K562 (cell line): ENCODE results near the gene MMP24. TPM values are rescaled to one million over a fixed set of nuclear protein-coding genes. Genes with fewer than 3 reads are reported as not detected.
A peak's percentile ranks its signal among the peaks of the same experiment; 100 is the strongest.

ENCODE experiments used
- ATF3 ChIP-seq, 2 experiments: fragments of 450-650 bp in 1 of 2; sonication (generic) in 1 of 2; formaldehyde crosslinking in 1 of 2; IDR thresholded peaks in 1 of 2; conservative IDR thresholded peaks in 1 of 2; 2 replicates each; pipeline versions ENCODE4 v1.6.1 to v1.8.1; 2016 to 2023; ENCODE audit warnings: mild to moderate bottlenecking in 2 of 2, moderate library complexity in 2 of 2, inconsistent platforms in 1 of 2, missing genetic modification reagents in 1 of 2
- BHLHE40 ChIP-seq: IDR thresholded peaks from 2 replicates; pipeline ENCODE4 v1.6.1; 2011; ENCODE audit warnings: low read length, improper control_type of control experiment
- EGR1 ChIP-seq: fragments of 450-650 bp; conservative IDR thresholded peaks from 2 replicates; pipeline ENCODE4 v1.6.1; 2017; ENCODE audit warnings: mild to moderate bottlenecking
- EP400 ChIP-seq: fragments of 450-650 bp; IDR thresholded peaks from 2 replicates; pipeline ENCODE4 v1.6.1; 2017; ENCODE audit warnings: antibody characterized with exemption, mild to moderate bottlenecking, moderate library complexity
- GMEB1 ChIP-seq: fragments of 250-450 bp; sonication (Bioruptor Pico); IDR thresholded peaks from 2 replicates; pipeline ENCODE4 v1.4.0; 2020; ENCODE audit warnings: mild to moderate bottlenecking
- IFI16 ChIP-seq: fragments of 250-450 bp; sonication (Bioruptor Pico); IDR thresholded peaks from 2 replicates; pipeline ENCODE4 v2.1.2; 2022; ENCODE audit warnings: mild to moderate bottlenecking, inconsistent platforms
- PHTF2 ChIP-seq: fragments of 250-450 bp; sonication (Bioruptor Pico); IDR thresholded peaks from 2 replicates; pipeline ENCODE4 v1.5.0; 2021; ENCODE audit warnings: mild to moderate bottlenecking
- SNIP1 ChIP-seq: fragments of 450-650 bp; IDR thresholded peaks from 2 replicates; pipeline ENCODE4 v1.7.1; 2017; ENCODE audit warnings: low read depth, mild to moderate bottlenecking
- STAT5A ChIP-seq: IDR thresholded peaks from 2 replicates; pipeline ENCODE4 v1.6.1; 2012; ENCODE audit warnings: low read length, inconsistent platforms, borderline replicate concordance
- TAF1 ChIP-seq: IDR thresholded peaks from 2 replicates; pipeline ENCODE4 v1.6.1; 2011; ENCODE audit warnings: mild to moderate bottlenecking, low read length, moderate library complexity; ENCODE audit not compliant: insufficient read depth, control insufficient read depth, severe bottlenecking; ENCODE audit errors: extremely low read depth
- ZNF24 ChIP-seq: fragments of 450-650 bp; IDR thresholded peaks from 2 replicates; pipeline ENCODE4 v1.6.1; 2016
- ZNF274 ChIP-seq: IDR thresholded peaks from 2 replicates; pipeline ENCODE4 v1.6.1; 2011; ENCODE audit warnings: low read depth, mild to moderate bottlenecking, low read length, moderate library complexity, borderline replicate concordance
- polyA plus RNA-seq, 8 experiments: library from polyadenylated mRNA; depleted of rRNA in 4 of 8; stranded (reverse) in 5 of 8; unstranded in 3 of 8; fragments of >200 nt; fragmentation: Nextera tagmentation in 2 of 8; fragmentation: Illumina TruSeq in 1 of 8; extraction: Ambion mirVana in 2 of 8; extraction: Trizol in 1 of 8; gene quantifications; 2 replicates each; pipeline versions ENCODE4 v1.2.1 to v1.2.3, GENCODE V29; 2011 to 2014; ENCODE audit warnings: inconsistent platforms in 1 of 8, missing spikeins in 1 of 8
- total RNA-seq, 7 experiments: library from RNA; depleted of rRNA in 6 of 7; stranded (reverse); fragments of >200 nt in 6 of 7; fragmentation: Illumina TruSeq in 2 of 7; extraction: Trizol in 2 of 7; gene quantifications; 2 replicates each; pipeline versions ENCODE4 v1.2.1 to v1.2.3, GENCODE V29; 2011 to 2021; ENCODE audit warnings: low replicate concordance in 1 of 7
- TF ChIP-seq, protein P1 (sequence below): fragments of 450-650 bp; IDR thresholded peaks from 2 replicates; pipeline ENCODE4 v1.7.1; 2018; ENCODE audit warnings: mild to moderate bottlenecking, low read depth; ENCODE audit not compliant: partially characterized antibody
- TF ChIP-seq, protein P2 (sequence below): sonication (generic); formaldehyde crosslinking; IDR thresholded peaks from 2 replicates; pipeline ENCODE4 v1.8.0; 2022; ENCODE audit warnings: mild to moderate bottlenecking, missing genetic modification reagents
- TF ChIP-seq, protein P3 (sequence below): fragments of 450-650 bp; formaldehyde crosslinking; conservative IDR thresholded peaks from 2 replicates; pipeline ENCODE4 v1.4.0; 2022; ENCODE audit warnings: mild to moderate bottlenecking, missing genetic modification characterization

Gene MMP24
- total and polyA plus RNA-seq, 9 of the 15 experiments (the other 6 are each of a cell fraction or from before 2014, with no cell fraction given): 0.03 to 0.07 (median 0.03) TPM; not detected in 6

DNA sequence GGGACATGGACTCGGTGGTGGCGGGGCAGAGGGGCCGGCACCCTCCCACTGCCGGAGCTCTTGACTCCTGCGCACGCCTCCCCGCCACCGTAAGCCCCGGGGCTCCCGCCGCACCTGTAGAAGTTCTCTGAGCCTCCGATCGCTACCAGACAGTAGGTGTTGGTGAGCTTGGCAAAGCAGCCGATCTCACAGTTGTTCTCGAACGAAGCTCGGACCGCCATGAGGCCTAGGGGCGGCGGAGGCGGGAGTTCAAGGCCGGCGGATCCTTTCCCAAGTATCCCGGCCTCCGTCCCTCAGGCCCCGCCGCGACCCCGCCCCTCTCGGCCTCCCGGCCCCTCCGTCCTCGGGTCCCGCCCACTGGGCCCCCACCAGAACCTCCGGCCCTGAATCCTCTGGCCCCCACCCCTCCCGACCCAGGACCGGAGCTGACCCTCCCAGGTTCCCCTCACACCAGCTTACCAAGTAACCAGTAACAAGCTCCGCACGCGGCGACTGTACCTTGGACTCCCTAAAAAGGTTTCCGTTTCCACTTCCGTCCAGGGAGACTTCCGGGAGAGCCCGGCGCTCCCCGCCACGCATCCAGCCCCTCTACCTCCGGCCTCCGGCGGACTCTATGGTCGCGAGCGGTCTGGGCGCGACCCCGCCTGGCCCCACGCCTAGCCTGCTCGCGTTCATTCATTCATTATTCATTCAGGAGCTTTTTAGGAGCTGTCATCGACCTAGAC, 57.9 kb downstream of the MMP24 start, which contains the start of gene EIF6 (continued):
- TF ChIP-seq GMEB1 (peak; percentile 28; the same call in 1 of the 2 replicates), TAF1 (peak; percentile 84), SNIP1 (peak; percentile 87), EGR1 (0 out of 2 replicates have a peak, but pooled peaks have one; percentile 20), ZNF274 (no peak), BHLHE40 (peak; percentile 32; the same call in 1 of the 2 replicates), PHTF2 (CRISPR knock-in tag) (no peak), IFI16 (CRISPR knock-in tag) (no peak), ZNF24 (peak; percentile 94), ATF3 (IDR thresholded peaks at IDR 0.05) (no peak), ATF3 (CRISPR knock-in tag; conservative IDR thresholded peaks at IDR 0.05) (no peak), STAT5A (peak; percentile 15; the same call in 1 of the 2 replicates), EP400 (peak; percentile 95)
- TF ChIP-seq, protein P1, sequence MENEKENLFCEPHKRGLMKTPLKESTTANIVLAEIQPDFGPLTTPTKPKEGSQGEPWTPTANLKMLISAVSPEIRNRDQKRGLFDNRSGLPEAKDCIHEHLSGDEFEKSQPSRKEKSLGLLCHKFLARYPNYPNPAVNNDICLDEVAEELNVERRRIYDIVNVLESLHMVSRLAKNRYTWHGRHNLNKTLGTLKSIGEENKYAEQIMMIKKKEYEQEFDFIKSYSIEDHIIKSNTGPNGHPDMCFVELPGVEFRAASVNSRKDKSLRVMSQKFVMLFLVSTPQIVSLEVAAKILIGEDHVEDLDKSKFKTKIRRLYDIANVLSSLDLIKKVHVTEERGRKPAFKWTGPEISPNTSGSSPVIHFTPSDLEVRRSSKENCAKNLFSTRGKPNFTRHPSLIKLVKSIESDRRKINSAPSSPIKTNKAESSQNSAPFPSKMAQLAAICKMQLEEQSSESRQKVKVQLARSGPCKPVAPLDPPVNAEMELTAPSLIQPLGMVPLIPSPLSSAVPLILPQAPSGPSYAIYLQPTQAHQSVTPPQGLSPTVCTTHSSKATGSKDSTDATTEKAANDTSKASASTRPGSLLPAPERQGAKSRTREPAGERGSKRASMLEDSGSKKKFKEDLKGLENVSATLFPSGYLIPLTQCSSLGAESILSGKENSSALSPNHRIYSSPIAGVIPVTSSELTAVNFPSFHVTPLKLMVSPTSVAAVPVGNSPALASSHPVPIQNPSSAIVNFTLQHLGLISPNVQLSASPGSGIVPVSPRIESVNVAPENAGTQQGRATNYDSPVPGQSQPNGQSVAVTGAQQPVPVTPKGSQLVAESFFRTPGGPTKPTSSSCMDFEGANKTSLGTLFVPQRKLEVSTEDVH: peak; percentile 88
- TF ChIP-seq, protein P2, sequence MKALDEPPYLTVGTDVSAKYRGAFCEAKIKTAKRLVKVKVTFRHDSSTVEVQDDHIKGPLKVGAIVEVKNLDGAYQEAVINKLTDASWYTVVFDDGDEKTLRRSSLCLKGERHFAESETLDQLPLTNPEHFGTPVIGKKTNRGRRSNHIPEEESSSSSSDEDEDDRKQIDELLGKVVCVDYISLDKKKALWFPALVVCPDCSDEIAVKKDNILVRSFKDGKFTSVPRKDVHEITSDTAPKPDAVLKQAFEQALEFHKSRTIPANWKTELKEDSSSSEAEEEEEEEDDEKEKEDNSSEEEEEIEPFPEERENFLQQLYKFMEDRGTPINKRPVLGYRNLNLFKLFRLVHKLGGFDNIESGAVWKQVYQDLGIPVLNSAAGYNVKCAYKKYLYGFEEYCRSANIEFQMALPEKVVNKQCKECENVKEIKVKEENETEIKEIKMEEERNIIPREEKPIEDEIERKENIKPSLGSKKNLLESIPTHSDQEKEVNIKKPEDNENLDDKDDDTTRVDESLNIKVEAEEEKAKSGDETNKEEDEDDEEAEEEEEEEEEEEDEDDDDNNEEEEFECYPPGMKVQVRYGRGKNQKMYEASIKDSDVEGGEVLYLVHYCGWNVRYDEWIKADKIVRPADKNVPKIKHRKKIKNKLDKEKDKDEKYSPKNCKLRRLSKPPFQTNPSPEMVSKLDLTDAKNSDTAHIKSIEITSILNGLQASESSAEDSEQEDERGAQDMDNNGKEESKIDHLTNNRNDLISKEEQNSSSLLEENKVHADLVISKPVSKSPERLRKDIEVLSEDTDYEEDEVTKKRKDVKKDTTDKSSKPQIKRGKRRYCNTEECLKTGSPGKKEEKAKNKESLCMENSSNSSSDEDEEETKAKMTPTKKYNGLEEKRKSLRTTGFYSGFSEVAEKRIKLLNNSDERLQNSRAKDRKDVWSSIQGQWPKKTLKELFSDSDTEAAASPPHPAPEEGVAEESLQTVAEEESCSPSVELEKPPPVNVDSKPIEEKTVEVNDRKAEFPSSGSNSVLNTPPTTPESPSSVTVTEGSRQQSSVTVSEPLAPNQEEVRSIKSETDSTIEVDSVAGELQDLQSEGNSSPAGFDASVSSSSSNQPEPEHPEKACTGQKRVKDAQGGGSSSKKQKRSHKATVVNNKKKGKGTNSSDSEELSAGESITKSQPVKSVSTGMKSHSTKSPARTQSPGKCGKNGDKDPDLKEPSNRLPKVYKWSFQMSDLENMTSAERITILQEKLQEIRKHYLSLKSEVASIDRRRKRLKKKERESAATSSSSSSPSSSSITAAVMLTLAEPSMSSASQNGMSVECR (CRISPR knock-in tag): peak; percentile 90
- TF ChIP-seq, protein P3, sequence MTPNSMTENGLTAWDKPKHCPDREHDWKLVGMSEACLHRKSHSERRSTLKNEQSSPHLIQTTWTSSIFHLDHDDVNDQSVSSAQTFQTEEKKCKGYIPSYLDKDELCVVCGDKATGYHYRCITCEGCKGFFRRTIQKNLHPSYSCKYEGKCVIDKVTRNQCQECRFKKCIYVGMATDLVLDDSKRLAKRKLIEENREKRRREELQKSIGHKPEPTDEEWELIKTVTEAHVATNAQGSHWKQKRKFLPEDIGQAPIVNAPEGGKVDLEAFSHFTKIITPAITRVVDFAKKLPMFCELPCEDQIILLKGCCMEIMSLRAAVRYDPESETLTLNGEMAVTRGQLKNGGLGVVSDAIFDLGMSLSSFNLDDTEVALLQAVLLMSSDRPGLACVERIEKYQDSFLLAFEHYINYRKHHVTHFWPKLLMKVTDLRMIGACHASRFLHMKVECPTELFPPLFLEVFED (CRISPR knock-in tag): no peak
